Stimulated activated CD8-positive, alpha-beta memory T cell treated with anti-CD3 and anti-CD28 coated beads, Interleukin-7, amount 100 ng/mL, for 1 hour (primary cell): ENCODE data around the gene INPP5F.

Experiments
- DNase-seq, 2 donors: peaks; one replicate each; pipeline ENCODE4 v3.0.0-alpha.2; 2020; ENCODE audit warnings: low read depth in 2 of 2

Gene INPP5F, protein sequence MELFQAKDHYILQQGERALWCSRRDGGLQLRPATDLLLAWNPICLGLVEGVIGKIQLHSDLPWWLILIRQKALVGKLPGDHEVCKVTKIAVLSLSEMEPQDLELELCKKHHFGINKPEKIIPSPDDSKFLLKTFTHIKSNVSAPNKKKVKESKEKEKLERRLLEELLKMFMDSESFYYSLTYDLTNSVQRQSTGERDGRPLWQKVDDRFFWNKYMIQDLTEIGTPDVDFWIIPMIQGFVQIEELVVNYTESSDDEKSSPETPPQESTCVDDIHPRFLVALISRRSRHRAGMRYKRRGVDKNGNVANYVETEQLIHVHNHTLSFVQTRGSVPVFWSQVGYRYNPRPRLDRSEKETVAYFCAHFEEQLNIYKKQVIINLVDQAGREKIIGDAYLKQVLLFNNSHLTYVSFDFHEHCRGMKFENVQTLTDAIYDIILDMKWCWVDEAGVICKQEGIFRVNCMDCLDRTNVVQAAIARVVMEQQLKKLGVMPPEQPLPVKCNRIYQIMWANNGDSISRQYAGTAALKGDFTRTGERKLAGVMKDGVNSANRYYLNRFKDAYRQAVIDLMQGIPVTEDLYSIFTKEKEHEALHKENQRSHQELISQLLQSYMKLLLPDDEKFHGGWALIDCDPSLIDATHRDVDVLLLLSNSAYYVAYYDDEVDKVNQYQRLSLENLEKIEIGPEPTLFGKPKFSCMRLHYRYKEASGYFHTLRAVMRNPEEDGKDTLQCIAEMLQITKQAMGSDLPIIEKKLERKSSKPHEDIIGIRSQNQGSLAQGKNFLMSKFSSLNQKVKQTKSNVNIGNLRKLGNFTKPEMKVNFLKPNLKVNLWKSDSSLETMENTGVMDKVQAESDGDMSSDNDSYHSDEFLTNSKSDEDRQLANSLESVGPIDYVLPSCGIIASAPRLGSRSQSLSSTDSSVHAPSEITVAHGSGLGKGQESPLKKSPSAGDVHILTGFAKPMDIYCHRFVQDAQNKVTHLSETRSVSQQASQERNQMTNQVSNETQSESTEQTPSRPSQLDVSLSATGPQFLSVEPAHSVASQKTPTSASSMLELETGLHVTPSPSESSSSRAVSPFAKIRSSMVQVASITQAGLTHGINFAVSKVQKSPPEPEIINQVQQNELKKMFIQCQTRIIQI

DNA sequence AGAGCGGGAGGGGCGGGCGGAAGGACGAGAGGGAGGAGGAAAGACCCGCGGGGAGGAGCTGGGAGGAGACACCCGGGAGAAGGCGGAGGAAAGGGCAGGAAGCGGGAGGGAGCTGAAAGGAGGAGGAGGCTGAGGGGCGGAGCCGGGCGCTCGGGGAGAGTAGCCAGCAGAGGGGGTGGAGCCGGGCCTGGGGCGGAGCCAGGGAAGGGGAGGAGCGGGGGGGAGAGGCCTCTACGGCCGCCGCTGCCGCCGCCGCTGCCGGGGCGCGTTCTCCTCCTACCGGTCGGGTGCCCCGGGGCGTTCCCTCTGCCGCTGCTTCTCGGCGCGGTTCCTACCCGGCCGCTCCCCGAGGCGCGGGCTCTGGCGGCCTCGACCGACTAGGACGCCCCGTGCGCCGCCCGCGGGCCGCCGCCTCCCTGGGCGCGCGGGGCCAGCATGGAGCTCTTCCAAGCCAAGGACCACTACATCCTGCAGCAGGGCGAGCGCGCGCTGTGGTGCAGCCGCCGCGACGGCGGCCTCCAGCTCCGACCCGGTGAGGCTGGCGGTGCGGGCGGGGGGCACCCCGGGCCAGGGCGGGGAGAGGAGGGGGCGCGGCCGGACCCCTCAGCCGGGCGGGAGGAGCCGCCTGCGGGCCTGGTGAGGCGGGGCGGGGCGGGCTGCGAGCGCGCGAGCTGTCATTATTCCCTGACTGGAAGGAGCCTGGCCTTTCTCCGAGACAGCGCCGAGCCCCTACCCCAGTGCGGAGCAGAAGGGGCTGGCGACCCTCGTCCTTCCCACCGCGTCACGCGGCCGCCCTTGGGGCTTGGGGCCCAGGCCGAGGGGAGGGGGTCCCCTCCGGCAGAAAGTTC lies at the start of gene INPP5F:
TSS of gene INPP5F (plus strand) at position 223 of the 848 bp plus-strand sequence. CDS start at position 436, 213 bp downstream.
- peak; percentile 97 to 99 for DNase-seq

DNA sequence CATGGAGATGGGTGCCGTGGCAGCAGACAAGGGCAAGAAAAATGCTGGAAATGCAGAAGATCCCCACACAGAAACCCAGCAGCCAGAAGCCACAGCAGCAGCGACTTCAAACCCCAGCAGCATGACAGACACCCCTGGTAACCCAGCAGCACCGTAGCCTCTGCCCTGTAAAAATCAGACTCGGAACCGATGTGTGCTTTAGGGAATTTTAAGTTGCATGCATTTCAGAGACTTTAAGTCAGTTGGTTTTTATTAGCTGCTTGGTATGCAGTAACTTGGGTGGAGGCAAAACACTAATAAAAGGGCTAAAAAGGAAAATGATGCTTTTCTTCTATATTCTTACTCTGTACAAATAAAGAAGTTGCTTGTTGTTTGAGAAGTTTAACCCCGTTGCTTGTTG lies 48.7 kb upstream of the INPP5F start:
- no peak for DNase-seq

DNA sequence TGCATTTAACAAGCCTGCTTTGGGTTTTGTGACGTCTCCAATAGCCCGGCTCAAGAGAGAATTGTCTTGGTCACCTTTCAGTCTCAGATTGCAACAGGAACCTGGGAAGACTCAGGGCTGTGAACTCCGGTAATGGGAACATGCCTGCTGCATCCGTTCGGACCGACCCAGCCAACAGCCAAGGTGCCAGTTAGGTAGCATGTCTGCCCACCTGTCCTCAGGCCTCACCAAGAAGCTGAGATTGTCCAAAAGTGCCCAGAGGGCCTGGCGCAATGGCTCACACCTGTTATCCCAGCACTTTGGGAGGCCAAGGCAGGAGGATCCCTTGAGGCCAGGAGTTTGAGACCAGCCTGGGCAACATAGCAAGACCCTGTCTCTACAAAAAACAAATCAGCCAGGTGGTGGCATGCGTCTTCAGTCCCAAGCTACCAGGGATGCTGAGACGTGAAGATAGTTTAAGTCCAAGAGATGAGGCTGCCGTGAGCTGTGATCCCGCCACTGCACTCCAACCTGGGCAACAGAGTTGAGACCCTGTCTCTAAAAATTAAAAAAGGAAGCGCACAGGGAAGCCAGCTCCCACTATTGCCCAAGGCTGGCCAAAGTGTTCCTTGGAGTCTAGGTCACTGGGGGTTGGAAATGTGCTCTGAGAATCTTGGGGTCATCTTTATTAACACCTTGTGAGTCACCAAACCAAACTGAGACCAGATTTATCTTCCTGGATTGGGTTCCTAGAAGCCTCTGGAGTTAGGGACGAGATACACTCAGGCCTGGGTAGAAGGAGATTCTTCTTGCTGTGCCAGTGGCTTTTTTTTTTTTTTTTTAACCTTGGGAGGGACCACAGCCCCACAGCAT lies 47.7 kb upstream of the INPP5F start:
- no peak for DNase-seq

DNA sequence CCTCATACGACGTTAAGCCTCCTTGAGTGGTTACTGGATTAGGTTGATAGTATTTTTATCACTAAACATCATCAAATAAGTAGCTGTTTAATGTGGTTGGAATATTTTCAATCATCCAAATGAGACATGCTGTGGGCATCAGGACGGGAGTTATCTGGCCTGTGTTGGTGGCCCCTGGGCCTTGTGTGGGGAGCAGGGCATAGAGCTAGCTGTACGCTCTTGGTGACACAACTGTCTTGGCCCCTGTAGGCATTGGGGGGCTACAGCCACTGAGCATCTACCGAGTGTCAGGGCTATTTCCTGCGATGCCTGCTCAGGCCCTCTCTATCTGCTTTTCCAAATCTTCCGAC lies 46.4 kb upstream of the INPP5F start:
- DNase-seq, result no peak

DNA sequence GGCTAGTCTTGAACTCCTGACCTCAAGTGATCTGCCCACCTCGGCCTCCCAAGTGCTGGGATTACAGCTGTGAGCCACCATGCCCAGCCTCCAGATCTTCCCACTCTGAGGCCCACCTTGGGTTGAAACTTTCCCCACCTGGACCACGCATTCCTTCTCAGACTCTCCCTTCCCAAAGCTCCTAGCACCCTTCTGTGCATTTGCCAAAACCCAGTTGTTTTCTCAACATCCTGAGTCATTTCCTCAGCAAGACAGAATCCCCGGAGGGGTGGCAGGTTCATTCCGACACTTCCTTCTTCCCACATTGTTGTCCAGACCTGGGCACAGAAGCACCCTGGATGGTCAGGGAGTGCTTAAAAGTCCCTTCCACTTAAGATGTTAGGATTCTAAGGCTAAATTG lies 45.8 kb upstream of the INPP5F start:
- DNase-seq, result no peak

DNA sequence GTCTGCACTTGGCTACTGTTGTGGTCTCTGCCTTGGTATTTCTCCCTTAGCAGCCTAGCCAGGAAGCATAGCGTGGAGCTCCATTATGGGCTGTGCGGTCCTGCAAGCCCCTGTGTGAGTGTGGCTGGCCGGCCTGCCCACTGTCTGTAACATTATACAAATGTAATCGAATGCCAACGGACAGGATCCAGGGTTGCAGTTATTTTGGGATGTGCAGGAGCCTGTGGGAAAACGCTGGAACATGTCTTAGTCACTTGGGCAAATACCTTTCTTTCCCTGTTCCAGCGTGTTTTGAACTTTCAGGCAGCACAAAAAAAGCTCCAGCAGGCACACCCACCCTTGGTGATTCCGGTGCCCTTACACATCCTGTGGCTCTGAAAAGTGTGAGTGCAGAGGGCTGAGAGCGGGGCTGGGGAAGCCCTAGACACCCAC lies 45.2 kb upstream of the INPP5F start:
- no peak for DNase-seq

DNA sequence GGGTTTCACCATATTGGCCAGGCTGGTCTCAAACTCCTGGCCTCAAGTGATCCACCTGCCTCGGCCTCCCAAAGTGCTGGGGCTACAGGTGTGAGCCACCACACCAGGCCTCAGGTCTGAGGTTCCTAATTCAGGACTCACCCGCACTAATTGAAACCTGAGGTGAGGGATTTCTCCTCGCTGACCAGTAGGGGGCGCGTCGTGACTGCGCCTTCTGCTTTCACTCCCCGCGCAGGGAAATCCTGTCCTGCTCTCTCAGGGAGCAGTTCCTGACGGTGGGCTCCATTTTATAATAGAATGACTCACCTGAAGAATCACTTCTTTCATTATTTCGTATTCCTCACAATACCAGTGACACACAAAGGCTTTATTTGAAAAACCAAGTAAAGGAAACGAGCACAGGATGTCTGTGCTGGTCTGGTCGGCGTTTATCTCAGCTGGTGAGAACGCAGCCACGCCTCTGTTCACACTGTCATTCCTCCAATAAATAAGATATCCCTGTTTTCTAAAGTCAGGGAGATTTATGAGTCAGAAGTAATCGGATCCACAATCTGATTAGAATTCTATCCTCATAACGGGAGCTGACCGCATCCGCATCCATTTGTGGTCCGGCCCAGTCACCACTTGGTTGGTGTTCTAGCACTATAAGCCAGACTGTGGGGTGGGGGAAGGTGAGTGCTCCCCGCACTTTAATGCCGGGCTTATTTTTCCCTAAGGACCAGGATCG lies 39.2 kb upstream of the INPP5F start:
- DNase-seq, result peak; percentile 51 to 70

DNA sequence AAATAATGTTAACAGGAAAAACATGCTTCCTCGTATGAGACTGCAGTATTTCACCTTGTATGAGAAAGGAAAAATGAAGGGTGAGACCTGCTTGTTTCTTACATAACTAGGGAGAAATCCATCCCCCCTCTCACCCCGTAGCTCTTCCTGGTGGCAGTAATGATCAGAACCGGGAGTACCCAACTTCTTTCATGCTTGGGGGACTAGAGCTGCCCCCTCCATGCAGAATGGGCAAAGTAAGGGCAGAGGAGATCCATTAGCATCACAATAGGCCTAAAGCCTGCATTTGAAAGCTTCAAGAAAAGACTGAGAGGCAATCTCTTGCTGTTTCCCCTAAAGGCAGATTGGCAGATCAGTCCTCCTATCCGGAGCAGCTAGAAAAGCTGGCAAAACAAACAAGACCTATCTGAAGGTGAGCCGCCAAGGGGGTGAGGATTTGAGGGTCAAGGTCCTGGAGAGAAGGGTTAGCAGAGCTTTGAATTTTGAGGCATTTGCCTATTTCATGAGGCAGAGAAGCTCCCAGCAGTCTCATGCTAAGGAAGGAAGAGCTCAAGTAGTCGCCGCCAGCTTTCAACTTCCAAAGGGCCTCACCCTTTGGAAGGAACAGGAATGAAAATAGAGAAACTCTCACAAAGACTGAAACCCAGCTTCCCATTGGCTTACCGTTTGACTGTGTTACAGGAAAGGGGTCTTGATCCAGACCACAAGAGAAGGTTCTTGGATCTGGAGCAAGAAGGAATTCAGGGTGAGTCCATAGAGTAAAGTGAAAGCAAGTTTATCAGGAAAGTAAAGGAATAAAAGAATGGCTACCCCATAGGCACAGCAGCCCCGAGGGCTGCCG lies 38.4 kb upstream of the INPP5F start:
- DNase-seq, result no peak

DNA sequence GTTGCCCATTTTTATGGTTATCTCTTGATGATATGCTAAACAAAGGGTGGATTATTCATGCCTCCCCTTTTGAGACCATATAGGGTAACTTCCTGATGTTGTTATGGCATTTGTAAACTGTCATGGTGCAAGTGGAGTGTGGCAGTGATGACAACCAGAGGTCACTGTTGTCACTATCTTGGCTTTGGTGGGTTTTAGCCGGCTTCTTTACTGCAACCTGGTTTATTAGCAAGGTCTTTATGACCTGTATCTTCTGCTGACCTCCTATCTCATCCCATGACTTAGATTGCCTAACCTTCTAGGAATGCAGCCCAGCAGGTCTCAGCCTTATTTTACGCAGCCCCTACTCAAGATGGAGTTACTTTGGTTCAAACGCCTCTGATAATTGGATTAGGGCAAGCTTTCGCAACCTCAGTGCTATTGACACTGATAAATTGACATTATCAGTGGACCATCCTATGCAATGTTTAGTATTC lies 37.8 kb upstream of the INPP5F start:
- DNase-seq, result no peak

DNA sequence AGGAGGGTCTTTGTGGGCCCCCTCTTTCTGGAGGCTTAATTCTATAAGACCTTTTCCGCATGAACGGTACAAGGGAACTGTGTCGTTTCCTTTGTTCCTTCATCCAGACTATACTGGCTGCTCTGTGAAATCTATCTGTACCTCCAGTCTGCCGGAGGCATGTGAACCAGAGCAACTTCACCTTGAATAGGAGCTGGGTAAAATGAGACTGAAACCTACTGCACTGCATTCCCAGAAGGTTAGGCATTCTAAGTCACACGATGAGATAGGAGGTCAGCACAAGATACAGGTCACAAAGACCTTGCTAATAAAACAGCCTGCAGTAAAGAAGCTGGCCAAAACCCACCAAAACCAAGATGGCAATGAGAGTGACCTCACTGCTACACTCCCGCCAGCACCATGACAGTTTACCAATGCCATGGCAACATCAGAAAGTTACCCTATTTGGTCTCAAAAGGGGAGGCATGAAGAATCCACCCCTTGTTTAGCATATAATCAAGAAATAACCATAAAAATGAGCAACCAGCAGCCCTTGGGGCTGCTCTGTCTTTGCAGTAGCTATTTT lies 36.8 kb upstream of the INPP5F start:
- DNase-seq, result no peak

DNA sequence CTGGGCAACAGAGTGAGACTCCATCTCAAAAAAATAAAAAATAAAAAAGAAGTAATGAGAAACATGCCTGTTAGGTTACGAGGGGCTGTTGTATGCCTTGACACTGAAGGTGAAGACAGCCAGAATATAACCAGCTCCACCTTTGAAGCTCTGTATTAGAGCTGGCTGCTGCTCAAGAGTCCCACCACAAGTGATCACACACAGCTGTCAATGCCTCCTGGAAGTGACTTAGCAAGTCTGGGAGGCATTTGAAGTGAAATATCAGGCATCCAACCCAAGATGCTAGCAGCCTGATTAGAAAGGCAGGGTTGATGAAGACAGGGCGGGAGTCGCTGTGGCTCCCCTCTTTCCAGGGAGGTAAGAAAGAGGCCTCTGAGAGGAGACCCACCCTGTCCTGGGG lies 34.1 kb upstream of the INPP5F start:
- no peak for DNase-seq

DNA sequence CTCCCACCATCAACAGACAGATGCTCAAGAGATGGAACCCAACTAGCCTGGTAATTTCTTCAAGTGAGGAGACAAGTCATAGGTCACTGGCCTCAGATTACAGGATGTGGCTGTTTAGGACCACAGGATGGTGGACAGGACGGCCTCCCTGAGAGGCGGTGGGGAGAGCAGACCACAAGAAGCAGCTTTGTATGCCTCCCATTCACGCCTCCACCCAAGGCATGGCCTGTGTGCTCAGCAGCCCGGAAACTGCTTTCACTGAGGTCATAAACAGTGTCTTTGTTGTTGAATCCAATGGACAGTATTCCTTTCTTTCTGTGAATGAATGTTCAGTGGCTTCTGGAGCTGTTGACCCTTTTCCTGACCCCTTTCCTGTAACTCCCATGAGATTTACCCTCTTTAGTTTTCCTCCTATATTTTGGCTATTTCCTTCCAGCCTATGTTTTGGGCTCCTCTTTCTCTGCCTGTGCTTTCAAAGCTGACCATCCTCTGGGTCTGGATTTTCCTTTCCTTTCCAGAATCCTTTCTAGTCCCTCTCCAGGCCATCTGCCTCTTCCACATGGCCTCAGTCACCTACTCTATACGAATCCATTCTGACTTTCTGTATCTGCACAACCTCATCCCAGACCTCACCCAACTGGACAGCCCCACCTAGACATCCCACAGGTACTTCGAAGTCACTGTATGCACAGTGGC lies 32.4 kb upstream of the INPP5F start:
- no peak for DNase-seq

DNA sequence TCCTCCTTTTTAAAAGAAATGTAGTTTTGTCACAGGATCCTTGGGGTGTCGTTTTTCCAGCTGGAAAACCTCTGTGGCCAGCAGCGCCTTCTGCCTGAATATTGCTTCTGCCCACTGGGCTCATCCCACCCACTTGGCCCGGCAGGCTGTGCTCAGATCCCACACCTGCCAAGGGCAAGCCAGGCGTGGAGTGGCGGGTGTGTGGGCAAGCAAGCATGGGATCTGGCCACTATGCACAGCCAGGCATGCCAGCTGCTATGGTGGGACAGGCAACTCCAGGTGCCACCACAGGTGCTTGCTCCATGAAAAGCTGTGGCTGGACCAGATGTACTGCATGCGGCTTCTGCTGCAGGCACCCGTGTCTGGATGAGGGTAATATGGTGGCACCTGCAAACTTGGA lies 31.2 kb upstream of the INPP5F start:
- no peak for DNase-seq

DNA sequence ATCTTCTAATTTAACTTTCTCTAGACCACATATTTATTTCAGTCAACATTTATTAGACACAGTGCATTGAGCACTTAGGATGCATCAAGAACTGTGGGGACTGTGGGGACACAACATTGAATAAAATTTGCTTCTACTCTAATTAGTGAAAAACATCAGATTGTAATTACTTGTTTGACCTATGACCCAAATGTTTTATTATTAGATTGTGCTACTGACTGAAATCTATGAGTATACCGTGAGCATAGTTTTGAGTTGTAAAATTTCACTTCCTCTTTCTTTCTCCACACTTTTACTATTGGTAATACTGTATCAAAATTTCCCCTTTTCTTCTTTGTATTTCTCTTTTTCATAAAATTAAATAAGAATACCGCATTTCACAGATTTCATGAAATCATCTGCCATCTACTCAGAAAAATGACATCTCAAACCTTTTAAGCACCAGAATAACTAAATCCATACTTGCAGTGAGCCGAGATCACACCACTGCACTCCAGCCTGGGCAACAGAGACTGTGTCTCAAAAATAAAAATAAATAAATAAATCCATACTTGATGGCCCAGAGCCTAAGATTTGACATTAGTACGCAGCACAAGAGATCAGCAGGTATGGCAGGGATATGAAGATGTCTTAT lies 25.4 kb upstream of the INPP5F start:
- DNase-seq, result no peak

DNA sequence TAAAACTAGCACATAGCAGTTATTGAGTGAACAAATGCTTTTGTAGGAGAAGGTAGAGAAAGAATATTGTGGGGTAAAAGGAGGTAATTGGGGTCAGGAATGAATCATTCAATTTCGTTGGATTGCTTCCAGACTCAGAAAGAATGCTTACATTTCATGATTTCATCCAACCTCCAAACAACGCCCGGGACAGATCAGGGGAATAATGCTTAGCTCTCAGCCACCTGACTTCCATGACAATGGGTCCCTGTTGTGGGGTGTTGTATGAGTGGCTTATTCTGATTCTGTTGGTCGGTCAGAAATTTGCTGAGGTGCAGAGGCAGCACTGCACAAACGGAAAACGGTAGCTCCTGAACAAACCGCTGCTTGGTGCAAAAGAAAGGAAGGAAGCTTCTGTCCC lies 24.0 kb upstream of the INPP5F start:
- DNase-seq, result no peak

DNA sequence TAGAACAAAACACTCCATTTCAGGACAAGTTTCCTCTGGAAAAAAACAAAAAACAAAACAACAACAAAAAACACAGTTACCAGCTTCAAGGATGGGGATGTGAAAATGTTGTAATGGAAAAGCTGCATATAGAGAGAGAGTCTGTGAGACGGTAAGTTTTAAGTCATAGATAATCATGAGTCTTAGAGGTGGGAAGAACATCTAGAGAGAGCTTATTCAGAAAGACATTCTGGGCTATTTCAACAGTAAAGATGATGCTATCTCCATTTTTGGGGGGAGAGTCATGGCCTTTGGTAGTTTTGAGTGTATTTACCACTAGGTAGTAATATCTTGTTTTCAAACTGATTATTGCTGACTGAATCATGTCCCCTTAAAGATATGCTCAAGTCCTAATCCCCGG lies 23.3 kb upstream of the INPP5F start:
- DNase-seq, result no peak

DNA sequence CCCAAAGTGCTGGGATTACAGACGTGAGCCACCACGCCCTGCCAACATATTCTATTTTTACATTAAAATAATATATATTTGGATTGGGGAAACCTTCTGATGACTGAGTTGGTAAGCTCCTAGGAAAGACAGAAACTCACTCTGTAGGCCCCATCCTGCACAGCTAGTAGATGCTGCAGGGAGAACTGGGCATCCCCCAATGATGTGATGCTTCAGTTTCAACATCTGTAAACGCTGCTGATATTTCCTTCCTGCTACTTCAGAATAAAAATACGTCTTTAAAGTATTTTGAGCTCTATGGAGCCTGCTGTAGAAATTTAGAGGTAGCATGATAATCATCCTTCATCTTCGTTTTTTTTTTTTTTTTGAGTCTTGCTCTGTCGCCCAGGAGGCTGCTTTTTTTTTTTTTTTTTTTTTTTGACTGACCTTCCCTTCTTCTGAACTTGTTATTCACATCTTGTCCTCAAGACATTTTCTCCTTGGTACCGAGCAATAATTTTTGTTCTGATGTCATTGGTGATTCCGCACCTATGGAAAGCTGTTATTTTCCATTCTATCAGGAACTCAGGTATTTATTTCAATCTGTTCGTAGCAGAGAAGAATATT lies 21.8 kb upstream of the INPP5F start:
- no peak for DNase-seq
